ENCODE measurements around the gene BRSK2.

Gene BRSK2

GRCh38 chr11:1447845-1448825 lies 58.4 kb downstream of the BRSK2 start:
- Histone ChIP-seq H3K27ac (no peak overlapping the region), H3K4me3 (no peak overlapping the region)
- no peak for DNase-seq (ENCODE audit: low spot score)
- TF ChIP-seq CTCF (IDR thresholded peaks at IDR 0.05), result no peak

- no peak for DNase-seq (ENCODE audit: low spot score)
- H3K4me3 ChIP-seq, result no peak overlapping the region
- TF ChIP-seq CTCF (IDR thresholded peaks at IDR 0.05), result no peak
- H3K27ac ChIP-seq, result no peak overlapping the region
Observed at GRCh38 chr11:1448882-1449281, 59.1 kb downstream of the BRSK2 start.

GRCh38 chr11:1449490-1450243 lies 59.9 kb downstream of the BRSK2 start:
- Histone ChIP-seq H3K27ac (no peak overlapping the region), H3K4me3 (no peak overlapping the region)
- TF ChIP-seq CTCF (IDR thresholded peaks at IDR 0.05), result no peak
- no peak for DNase-seq (ENCODE audit: low spot score)

GRCh38 chr11:1450344-1450875 lies 60.7 kb downstream of the BRSK2 start:
- no peak for TF ChIP-seq CTCF (IDR thresholded peaks at IDR 0.05)
- no peak overlapping the region for H3K4me3 ChIP-seq

GRCh38 chr11:1450949-1451710 lies 61.4 kb downstream of the BRSK2 start:
- Histone ChIP-seq H3K27ac (no peak overlapping the region), H3K4me3 (no peak overlapping the region)
- no peak for TF ChIP-seq CTCF (IDR thresholded peaks at IDR 0.05)
- no peak for DNase-seq (ENCODE audit: low spot score)

More at GRCh38 chr11:1450344-1450875, 60.7 kb downstream of the BRSK2 start:
- DNase-seq (ENCODE audit: low spot score), result no peak
- H3K27ac ChIP-seq, result no peak overlapping the region

- Histone ChIP-seq H3K27ac (no peak overlapping the region), H3K4me3 (no peak overlapping the region)
- no peak for TF ChIP-seq CTCF (IDR thresholded peaks at IDR 0.05)
- no peak for DNase-seq (ENCODE audit: low spot score)
Observed at GRCh38 chr11:1451781-1452470, 62.2 kb downstream of the BRSK2 start.
